B cell (primary cell): ENCODE results near the gene FAIM2. TPM values are rescaled to one million over a fixed set of nuclear protein-coding genes. Genes with fewer than 3 reads are reported as not detected.
A peak's percentile ranks its signal among the peaks of the same experiment; 100 is the strongest.

Experiments used
- ATAC-seq: fragments of 200-7000 bp; cut with Tn5 transposase; one replicate; pipeline ENCODE4 v1.10.0; 2021; ENCODE audit warnings: low read depth, mild to moderate bottlenecking, moderate number of reproducible peaks, moderate library complexity
- CTCF ChIA-PET: fragments of 350-600 bp; sonication (Branson Sonifier 250); formaldehyde crosslinking; loops from one replicate; lab custom pipeline; 2021; ENCODE audit warnings: antibody characterized with exemption, inconsistent platforms; lab: Charles Lee
- POLR2A ChIA-PET: fragments of 350-600 bp; sonication (Branson Sonifier 250); formaldehyde crosslinking; loops from one replicate; lab custom pipeline; 2021; ENCODE audit warnings: antibody characterized with exemption; lab: Charles Lee
- DNase-seq: peaks from one replicate; pipeline ENCODE4 v3.0.0; 2013
- H2AFZ ChIP-seq: 2 replicates; pipeline ENCODE4 v1.6.1; 2012; ENCODE audit warnings: mild to moderate bottlenecking, low read depth, low read length; ENCODE audit not compliant: insufficient read depth, poor library complexity, severe bottlenecking
- H3K27ac ChIP-seq, 2 donors: 1 replicate in 1 of 2; 2 replicates in 1 of 2; pipeline ENCODE4 v1.5.1; 2012 to 2013; ENCODE audit warnings: low read length in 2 of 2, mild to moderate bottlenecking in 2 of 2, moderate library complexity in 1 of 2
- H3K27me3 ChIP-seq, 4 experiments: fragments of 200-600 bp in 1 of 4; sonication (generic) in 1 of 4; replicated peaks in 1 of 4; 1 replicate in 2 of 4; 2 replicates in 2 of 4; pipeline versions ENCODE4 v1.6.1 to v1.7.0; 2013 to 2016; ENCODE audit warnings: low read length in 3 of 4, mild to moderate bottlenecking in 2 of 4, mixed read lengths in 1 of 4, moderate library complexity in 1 of 4; ENCODE audit not compliant: insufficient read depth in 4 of 4, control insufficient read depth in 3 of 4; ENCODE audit errors: control extremely low read depth in 1 of 4
- H3K36me3 ChIP-seq, 2 experiments: replicated peaks in 1 of 2; 1 replicate in 1 of 2; 2 replicates in 1 of 2; pipeline versions ENCODE4 v1.6.1 to v1.7.1; 2013; ENCODE audit warnings: low read length in 1 of 2; ENCODE audit not compliant: insufficient read depth in 2 of 2, control insufficient read depth in 1 of 2; ENCODE audit errors: control extremely low read depth in 1 of 2, extremely low read depth in 1 of 2
- H3K4me1 ChIP-seq, 2 donors: fragments of 200-600 bp in 1 of 2; sonication (generic) in 1 of 2; 1 replicate in 1 of 2; 2 replicates in 1 of 2; pipeline versions ENCODE4 v1.5.1 to v1.6.1; 2013 to 2017; ENCODE audit warnings: low read length in 2 of 2; ENCODE audit not compliant: control insufficient read depth in 2 of 2, insufficient read depth in 2 of 2
- H3K4me2 ChIP-seq: replicated peaks from 2 replicates; pipeline ENCODE3; 2012; ENCODE audit warnings: mild to moderate bottlenecking, low read depth, low read length; ENCODE audit not compliant: poor library complexity, severe bottlenecking
- H3K4me3 ChIP-seq, 5 experiments: fragments of 200-600 bp in 1 of 5; sonication (generic) in 1 of 5; 1 replicate in 3 of 5; 2 replicates in 2 of 5; pipeline versions ENCODE4 v1.5.1 to v1.7.0; 2011 to 2016; ENCODE audit warnings: low read length in 4 of 5, mild to moderate bottlenecking in 4 of 5, low read depth in 2 of 5, control low read depth in 1 of 5, moderate library complexity in 1 of 5; ENCODE audit not compliant: insufficient read depth in 1 of 5; ENCODE audit errors: control extremely low read depth in 1 of 5, extremely low read depth in 1 of 5
- H3K79me2 ChIP-seq: fragments of 200-600 bp; sonication (generic); one replicate; pipeline ENCODE4 v1.6.0; 2016; ENCODE audit warnings: low read length; ENCODE audit not compliant: control insufficient read depth, insufficient read depth
- H3K9ac ChIP-seq: fragments of 200-600 bp; sonication (generic); 2 replicates; pipeline ENCODE4 v1.6.1; 2017; ENCODE audit warnings: mild to moderate bottlenecking, low read length, moderate library complexity
- H3K9me3 ChIP-seq, 3 donors: one replicate each; pipeline versions ENCODE4 v1.6.1 to v1.7.1; 2013; ENCODE audit warnings: low read length in 2 of 3; ENCODE audit not compliant: control insufficient read depth in 2 of 3, insufficient read depth in 1 of 3; ENCODE audit errors: control extremely low read depth in 1 of 3
- H4K20me1 ChIP-seq: 2 replicates; pipeline ENCODE4 v1.6.0; 2012; ENCODE audit warnings: mild to moderate bottlenecking, low read length; ENCODE audit not compliant: insufficient read depth, control insufficient read depth, poor library complexity, severe bottlenecking
- H3K27ac Mint-ChIP-seq: one replicate; pipeline ENCODE4 v1.8.0; 2021; ENCODE audit warnings: mixed read lengths
- H3K27me3 Mint-ChIP-seq: one replicate; pipeline ENCODE4 v1.8.0; 2021; ENCODE audit warnings: mixed read lengths
- H3K4me1 Mint-ChIP-seq: one replicate; pipeline ENCODE4 v1.8.0; 2021; ENCODE audit warnings: mixed read lengths
- H3K4me3 Mint-ChIP-seq: one replicate; pipeline ENCODE4 v1.8.0; 2021; ENCODE audit warnings: mixed read lengths
- H3K9me3 Mint-ChIP-seq: one replicate; pipeline ENCODE4 v1.8.0; 2022; ENCODE audit warnings: mixed read lengths; ENCODE audit not compliant: insufficient read depth
- EZH2 ChIP-seq: IDR thresholded peaks from 2 replicates; pipeline ENCODE4 v1.6.1; 2012; ENCODE audit warnings: borderline replicate concordance, low read depth, mild to moderate bottlenecking, moderate library complexity, low read length; ENCODE audit not compliant: insufficient read depth, poor library complexity, severe bottlenecking
- WGBS: methylation state at CpG from one replicate; pipeline ENCODE4 v1.1.5; 2013; ENCODE audit warnings: missing lambda C conversion rate; ENCODE audit not compliant: insufficient coverage; 5-methylcytosine and 5-hydroxymethylcytosine counted together
- intact Hi-C: fragments of 100-400 bp; cut with micrococcal nuclease; formaldehyde crosslinking; loops from one replicate; pipeline ENCODE4 v1.10.0; 2022
- polyA plus RNA-seq: library from polyadenylated mRNA; depleted of rRNA; stranded (reverse); fragments of >200 nt; gene quantifications from 2 replicates; pipeline ENCODE4 v1.2.3, GENCODE V29; 2012
- total RNA-seq, 2 donors: library from RNA; stranded (reverse); fragments of 120-200 nt in 1 of 2; gene quantifications; 1 replicate in 1 of 2; 2 replicates in 1 of 2; pipeline versions ENCODE4 v1.2.3 to v1.2.4, GENCODE V29; 2013 to 2022
- TF ChIP-seq, protein P1 (sequence below): fragments of 200-600 bp; IDR thresholded peaks from one replicate; pipeline ENCODE4 v1.8.0; 2022; ENCODE audit warnings: antibody characterized with exemption, mild to moderate bottlenecking

The FAIM2 gene
- total and polyA plus RNA-seq, 2 donors (not counting 1 experiment from before 2014, with no cell fraction given), result not detected

DNA sequence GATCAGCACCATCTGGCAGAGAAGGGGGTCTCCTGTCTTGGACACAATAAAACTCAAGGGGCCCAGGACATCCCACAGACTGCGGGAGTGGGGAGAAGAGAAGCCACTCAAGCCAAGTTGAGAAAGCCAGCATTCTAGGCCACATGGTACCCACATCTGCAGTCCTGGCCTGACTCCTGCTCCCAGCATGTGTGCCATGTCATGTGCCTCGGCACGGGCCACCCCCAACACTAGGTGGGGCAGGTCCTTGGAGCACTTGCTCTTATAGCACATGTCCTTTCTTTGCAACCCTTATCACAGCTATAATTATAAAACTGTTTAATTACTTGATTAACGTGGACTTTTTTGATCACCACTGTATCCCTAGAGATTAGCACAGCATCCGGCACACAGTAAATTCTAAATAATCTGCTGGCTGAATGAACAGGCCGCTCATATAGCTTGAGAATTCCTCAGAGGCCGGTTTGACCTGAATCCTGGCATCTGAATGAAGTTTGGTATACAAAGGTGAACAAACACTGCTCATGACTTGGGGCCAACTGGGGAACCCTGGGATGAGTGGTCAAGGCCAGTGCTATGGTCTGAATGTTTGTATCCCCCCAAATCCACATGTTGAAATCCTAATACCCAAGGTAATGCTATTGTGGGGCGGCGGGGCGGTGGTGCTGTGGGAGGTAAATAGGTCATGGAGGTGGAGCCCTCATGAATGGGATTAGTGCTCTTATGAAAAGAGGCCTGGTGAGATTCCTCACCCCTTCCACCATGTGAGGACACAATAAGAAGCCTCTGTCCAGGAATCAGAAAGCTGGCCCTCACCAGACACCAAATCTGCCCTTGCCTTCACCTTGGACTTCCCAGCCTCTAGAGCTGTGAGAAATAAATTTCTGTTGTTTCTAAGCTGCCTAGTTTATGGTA is 82.1 kb downstream of the FAIM2 start:
- Histone ChIP-seq H3K4me1 (peaks cover 21 to 25% of the 10 kb centered on the region in 2 donors), H3K4me3 (no peak overlapping the region), H3K27me3 (no peaks in the 10 kb centered on the region), H3K4me2 (peak overlapping the region; percentile 51), H2AFZ (peak overlapping the region; percentile 33), H3K27ac (no peak overlapping the region), H3K9me3 (no peaks in the 10 kb centered on the region), H4K20me1 (peaks cover 7% of the 10 kb centered on the region), H3K36me3 (no peaks in the 10 kb centered on the region), H3K9ac (no peak overlapping the region), H3K79me2 (peaks cover 51% of the 10 kb centered on the region)
- POLR2A ChIA-PET, result no interaction called here
- WGBS, result 90% methylated on average over 7 of the region's 10 CpGs
- no peak for TF ChIP-seq EZH2
- TF ChIP-seq, protein P1, sequence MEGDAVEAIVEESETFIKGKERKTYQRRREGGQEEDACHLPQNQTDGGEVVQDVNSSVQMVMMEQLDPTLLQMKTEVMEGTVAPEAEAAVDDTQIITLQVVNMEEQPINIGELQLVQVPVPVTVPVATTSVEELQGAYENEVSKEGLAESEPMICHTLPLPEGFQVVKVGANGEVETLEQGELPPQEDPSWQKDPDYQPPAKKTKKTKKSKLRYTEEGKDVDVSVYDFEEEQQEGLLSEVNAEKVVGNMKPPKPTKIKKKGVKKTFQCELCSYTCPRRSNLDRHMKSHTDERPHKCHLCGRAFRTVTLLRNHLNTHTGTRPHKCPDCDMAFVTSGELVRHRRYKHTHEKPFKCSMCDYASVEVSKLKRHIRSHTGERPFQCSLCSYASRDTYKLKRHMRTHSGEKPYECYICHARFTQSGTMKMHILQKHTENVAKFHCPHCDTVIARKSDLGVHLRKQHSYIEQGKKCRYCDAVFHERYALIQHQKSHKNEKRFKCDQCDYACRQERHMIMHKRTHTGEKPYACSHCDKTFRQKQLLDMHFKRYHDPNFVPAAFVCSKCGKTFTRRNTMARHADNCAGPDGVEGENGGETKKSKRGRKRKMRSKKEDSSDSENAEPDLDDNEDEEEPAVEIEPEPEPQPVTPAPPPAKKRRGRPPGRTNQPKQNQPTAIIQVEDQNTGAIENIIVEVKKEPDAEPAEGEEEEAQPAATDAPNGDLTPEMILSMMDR, result no peak
- no peak for ATAC-seq
- peaks cover 31% of the 10 kb centered on the region for H3K4me1 Mint-ChIP-seq
- H3K27ac Mint-ChIP-seq, result peak overlapping the region; percentile 6
- no peak for DNase-seq
- intact Hi-C loops, result no loop called here
- no peaks in the 10 kb centered on the region for H3K9me3 Mint-ChIP-seq
- CTCF ChIA-PET, result interaction anchor here (0.6 to 1.1 kb wide), 3 partner anchors 18 to 99 kb away, joined by 3 read pairs; no protein-coding TSS in a partner anchor
- no peaks in the 10 kb centered on the region for H3K27me3 Mint-ChIP-seq
- H3K4me3 Mint-ChIP-seq, result no peak overlapping the region

DNA sequence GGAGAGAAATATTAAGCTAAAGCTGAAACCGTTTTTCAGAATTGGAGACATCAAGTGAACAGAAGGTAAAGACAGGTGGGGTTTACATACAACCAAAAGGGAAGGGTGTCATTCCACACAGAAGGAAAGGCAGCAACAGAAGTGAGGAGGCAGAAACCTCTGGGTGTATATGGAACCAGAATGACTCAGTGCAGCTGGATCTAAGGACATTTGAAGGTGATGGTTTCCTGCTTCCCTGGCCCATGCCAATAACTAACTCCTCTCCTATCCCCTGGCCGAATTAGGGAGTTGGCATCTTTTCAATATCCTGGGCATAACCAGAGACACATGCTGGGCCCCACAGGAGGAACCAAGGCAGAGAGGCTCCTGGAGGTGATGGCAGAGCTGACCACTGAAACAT is 83.9 kb downstream of the FAIM2 start:
- no peak overlapping the region for H3K4me3 Mint-ChIP-seq
- no peak for TF ChIP-seq EZH2
- TF ChIP-seq, protein P1, result no peak
- Histone ChIP-seq H3K4me1 (peaks cover 12 to 16% of the 10 kb centered on the region in 2 donors), H3K4me3 (no peak overlapping the region), H3K27ac (no peak overlapping the region), H3K27me3 (no peaks in the 10 kb centered on the region), H3K9me3 (no peaks in the 10 kb centered on the region), H4K20me1 (peaks cover 7% of the 10 kb centered on the region), H3K4me2 (no peak overlapping the region), H2AFZ (no peak overlapping the region), H3K9ac (no peak overlapping the region), H3K36me3 (no peaks in the 10 kb centered on the region), H3K79me2 (peaks cover 59% of the 10 kb centered on the region)
- WGBS, result 100% methylated on average over 2 of the region's 2 CpGs
- intact Hi-C loops, result no loop called here
- ChIA-PET CTCF (interaction anchor here (0.5 to 1.5 kb wide), 6 partner anchors 9 to 342 kb away, joined by 3 to 5 read pairs (median 4); partner anchors contain the start of gene NCKAP5L), POLR2A (no interaction called here)
- H3K9me3 Mint-ChIP-seq, result no peaks in the 10 kb centered on the region
- ATAC-seq, result no peak
- peaks cover 18% of the 10 kb centered on the region for H3K4me1 Mint-ChIP-seq
- no peak overlapping the region for H3K27ac Mint-ChIP-seq
- no peak for DNase-seq
- no peaks in the 10 kb centered on the region for H3K27me3 Mint-ChIP-seq
